Measurements from ENCODE around the gene RREB1. TPM values are rescaled to one million over a fixed set of nuclear protein-coding genes. Genes with fewer than 3 reads are reported as not detected.

Gene RREB1
- total RNA-seq, 2 donors from 2014 or later = 20.6 to 27.5 TPM

GRCh38 chr6:7237653-7238188, 130.0 kb downstream of the RREB1 start:
- no peak overlapping the region for H3K27ac Mint-ChIP-seq
- H3K9me3 Mint-ChIP-seq = no peaks in the 10 kb centered on the region
- no peak overlapping the region for H3K4me3 Mint-ChIP-seq
- no peaks in the 10 kb centered on the region for H3K27me3 Mint-ChIP-seq
- peaks cover 17 to 21% of the 10 kb centered on the region in 2 donors for H3K4me1 Mint-ChIP-seq (ENCODE audit: low read depth in 2 of 2)
- DNase-seq (ENCODE audit: low spot score) = no peak
- H3K36me3 Mint-ChIP-seq = no peaks in the 10 kb centered on the region
- ATAC-seq = no peak

- Mint-ChIP-seq H3K4me3 (no peak overlapping the region), H3K36me3 (no peaks in the 10 kb centered on the region), H3K27ac (no peak overlapping the region), H3K4me1 (ENCODE audit: low read depth in 2 of 2) (peaks cover 16 to 26% of the 10 kb centered on the region in 2 donors), H3K9me3 (no peaks in the 10 kb centered on the region), H3K27me3 (no peaks in the 10 kb centered on the region)
- no peak for DNase-seq (ENCODE audit: low spot score)
- ATAC-seq = no peak
These were observed 130.8 kb downstream of the RREB1 start for GRCh38 chr6:7238526-7238899.

GRCh38 chr6:7238900-7239589, 131.3 kb downstream of the RREB1 start:
- no peak overlapping the region for H3K4me3 Mint-ChIP-seq
- no peak overlapping the region for H3K27ac Mint-ChIP-seq
- peaks cover 10 to 23% of the 10 kb centered on the region in 2 donors for H3K4me1 Mint-ChIP-seq (ENCODE audit: low read depth in 2 of 2)
- H3K27me3 Mint-ChIP-seq = no peaks in the 10 kb centered on the region
- ATAC-seq = peak; percentile 79 to 81
- H3K9me3 Mint-ChIP-seq = no peaks in the 10 kb centered on the region
- no peak for DNase-seq (ENCODE audit: low spot score)
- no peaks in the 10 kb centered on the region for H3K36me3 Mint-ChIP-seq

- no peak for DNase-seq (ENCODE audit: low spot score)
- H3K4me1 Mint-ChIP-seq (ENCODE audit: low read depth in 2 of 2) = peaks cover 5 to 20% of the 10 kb centered on the region in 2 donors
- H3K36me3 Mint-ChIP-seq = no peaks in the 10 kb centered on the region
- H3K27me3 Mint-ChIP-seq = no peaks in the 10 kb centered on the region
- no peak for ATAC-seq
- no peaks in the 10 kb centered on the region for H3K9me3 Mint-ChIP-seq
- no peak overlapping the region for H3K4me3 Mint-ChIP-seq
- no peak overlapping the region for H3K27ac Mint-ChIP-seq
These were observed 131.8 kb downstream of the RREB1 start for GRCh38 chr6:7239590-7239948.

- Mint-ChIP-seq H3K4me1 (ENCODE audit: low read depth in 2 of 2) (peaks cover 5 to 20% of the 10 kb centered on the region in 2 donors), H3K9me3 (no peaks in the 10 kb centered on the region), H3K36me3 (no peaks in the 10 kb centered on the region), H3K4me3 (no peak overlapping the region), H3K27ac (peak overlapping the region in 1 of 2 donors; percentile 41), H3K27me3 (no peaks in the 10 kb centered on the region)
- DNase-seq (ENCODE audit: low spot score) (no peak), ATAC-seq (no peak)
These were observed 132.6 kb downstream of the RREB1 start for GRCh38 chr6:7240351-7240750.

- no peak for DNase-seq (ENCODE audit: low spot score)
- Mint-ChIP-seq H3K4me1 (ENCODE audit: low read depth in 2 of 2) (peaks cover 5 to 17% of the 10 kb centered on the region in 2 donors), H3K36me3 (no peaks in the 10 kb centered on the region), H3K9me3 (no peaks in the 10 kb centered on the region), H3K4me3 (no peak overlapping the region), H3K27me3 (no peaks in the 10 kb centered on the region), H3K27ac (peak overlapping the region in 1 of 2 donors; percentile 51)
- ATAC-seq = no peak
These were observed 133.4 kb downstream of the RREB1 start for GRCh38 chr6:7241160-7241559.

GRCh38 chr6:7241709-7242645, 134.2 kb downstream of the RREB1 start:
- DNase-seq (ENCODE audit: low spot score) (no peak), ATAC-seq (no peak)
- H3K4me1 Mint-ChIP-seq (ENCODE audit: low read depth in 2 of 2) = peaks cover 5 to 16% of the 10 kb centered on the region in 2 donors
- no peak overlapping the region for H3K4me3 Mint-ChIP-seq
- H3K27me3 Mint-ChIP-seq = no peaks in the 10 kb centered on the region
- H3K36me3 Mint-ChIP-seq = no peaks in the 10 kb centered on the region
- peak overlapping the region in 1 of 2 donors; percentile 50 for H3K27ac Mint-ChIP-seq
- no peaks in the 10 kb centered on the region for H3K9me3 Mint-ChIP-seq

- ATAC-seq (no peak), DNase-seq (ENCODE audit: low spot score) (no peak)
- Mint-ChIP-seq H3K9me3 (no peaks in the 10 kb centered on the region), H3K27me3 (no peaks in the 10 kb centered on the region), H3K27ac (peak overlapping the region in 1 of 2 donors; percentile 39), H3K4me3 (no peak overlapping the region), H3K4me1 (ENCODE audit: low read depth in 2 of 2) (peaks cover 5 to 14% of the 10 kb centered on the region in 2 donors), H3K36me3 (no peaks in the 10 kb centered on the region)
These were observed 135.0 kb downstream of the RREB1 start for GRCh38 chr6:7242835-7243178.

- H3K27me3 Mint-ChIP-seq = no peaks in the 10 kb centered on the region
- H3K4me1 Mint-ChIP-seq (ENCODE audit: low read depth in 2 of 2) = peaks cover 5 to 15% of the 10 kb centered on the region in 2 donors
- H3K9me3 Mint-ChIP-seq = no peaks in the 10 kb centered on the region
- no peak overlapping the region for H3K4me3 Mint-ChIP-seq
- no peaks in the 10 kb centered on the region for H3K36me3 Mint-ChIP-seq
- DNase-seq (ENCODE audit: low spot score) (peak; percentile 73), ATAC-seq (peak; percentile 58 to 73)
- peak overlapping the region in 1 of 2 donors; percentile 39 for H3K27ac Mint-ChIP-seq
These were observed 135.6 kb downstream of the RREB1 start for GRCh38 chr6:7243179-7243981.

- no peaks in the 10 kb centered on the region for H3K9me3 Mint-ChIP-seq
- H3K27me3 Mint-ChIP-seq = no peaks in the 10 kb centered on the region
- no peak overlapping the region for H3K4me3 Mint-ChIP-seq
- H3K27ac Mint-ChIP-seq = no peak overlapping the region
- ATAC-seq (no peak), DNase-seq (ENCODE audit: low spot score) (no peak)
- no peaks in the 10 kb centered on the region for H3K36me3 Mint-ChIP-seq
- peaks cover 0 to 13% of the 10 kb centered on the region in 2 donors for H3K4me1 Mint-ChIP-seq (ENCODE audit: low read depth in 2 of 2)
These were observed 138.1 kb downstream of the RREB1 start for GRCh38 chr6:7245668-7246393.

- H3K4me3 Mint-ChIP-seq = no peak overlapping the region
- H3K27me3 Mint-ChIP-seq = no peaks in the 10 kb centered on the region
- H3K9me3 Mint-ChIP-seq = no peaks in the 10 kb centered on the region
- no peak for DNase-seq (ENCODE audit: low spot score)
- H3K36me3 Mint-ChIP-seq = no peaks in the 10 kb centered on the region
- no peak for ATAC-seq
- peaks cover 0 to 13% of the 10 kb centered on the region in 2 donors for H3K4me1 Mint-ChIP-seq (ENCODE audit: low read depth in 2 of 2)
- H3K27ac Mint-ChIP-seq = no peak overlapping the region
These were observed 138.8 kb downstream of the RREB1 start for GRCh38 chr6:7246401-7247178.

- no peaks in the 10 kb centered on the region for H3K27me3 Mint-ChIP-seq
- H3K27ac Mint-ChIP-seq = no peak overlapping the region
- no peak for DNase-seq (ENCODE audit: low spot score)
- H3K9me3 Mint-ChIP-seq = no peaks in the 10 kb centered on the region
- ATAC-seq = peak in 1 of 2 donors; percentile 14
- no peak overlapping the region for H3K4me3 Mint-ChIP-seq
- no peaks in the 10 kb centered on the region for H3K36me3 Mint-ChIP-seq
- peaks cover 0 to 13% of the 10 kb centered on the region in 2 donors for H3K4me1 Mint-ChIP-seq (ENCODE audit: low read depth in 2 of 2)
These were observed 139.4 kb downstream of the RREB1 start for GRCh38 chr6:7247179-7247456.

Measured in natural killer cell treated with Interleukin-12 subunit alpha and Interleukin-12 subunit beta and Interleukin-15 and Interleukin-18, amount 100 ng/mL, for 72 hours (primary cell).